HG03342 (cell line): ENCODE data around the gene TMCC1.
"Not testable (repeated sequence)": the region's sequence is repeated elsewhere in the genome, so short reads cannot be mapped to it uniquely, and the experiment has no call there.

ENCODE experiments used
- ATAC-seq: cut with Tn5 transposase; IDR thresholded peaks from one replicate; pipeline ENCODE4 v1.9.1; 2021; ENCODE audit warnings: mild to moderate bottlenecking, moderate library complexity; ENCODE audit not compliant: unreplicated experiment

TMCC1 gene

GRCh38 chr3:129614435-129614834 is 279.1 kb downstream of the TMCC1 start:
- no peak for ATAC-seq

- no peak for ATAC-seq
Observed at GRCh38 chr3:129613367-129613740, 280.2 kb downstream of the TMCC1 start.

GRCh38 chr3:129612534-129613366 is 280.8 kb downstream of the TMCC1 start:
- ATAC-seq: no peak

GRCh38 chr3:129611812-129612533 is 281.5 kb downstream of the TMCC1 start:
- no peak for ATAC-seq

GRCh38 chr3:129611446-129611800 is 282.1 kb downstream of the TMCC1 start:
- no peak for ATAC-seq

GRCh38 chr3:129610794-129611445 is 282.6 kb downstream of the TMCC1 start:
- not testable (repeated sequence) for ATAC-seq

GRCh38 chr3:129610276-129610675 is 283.2 kb downstream of the TMCC1 start:
- no peak for ATAC-seq

- no peak for ATAC-seq
Observed at GRCh38 chr3:129609591-129610182, 283.8 kb downstream of the TMCC1 start.

- no peak for ATAC-seq
Observed at GRCh38 chr3:129608936-129609590, 284.4 kb downstream of the TMCC1 start.

GRCh38 chr3:129608087-129608935 is 285.2 kb downstream of the TMCC1 start:
- ATAC-seq: no peak

- no peak for ATAC-seq
Observed at GRCh38 chr3:129607391-129608068, 286.0 kb downstream of the TMCC1 start.

GRCh38 chr3:129606636-129607390 is 286.7 kb downstream of the TMCC1 start, which contains the start of gene PLXND1:
Gene PLXND1, minus strand, starts transcription at chr3:129606676. Its CDS starts 37 bp downstream, at chr3:129606639.
- no peak for ATAC-seq

GRCh38 chr3:129605922-129606635 is 287.4 kb downstream of the TMCC1 start:
- no peak for ATAC-seq

GRCh38 chr3:129605203-129605921 is 288.1 kb downstream of the TMCC1 start:
- ATAC-seq: no peak

GRCh38 chr3:129604767-129605166 is 288.7 kb downstream of the TMCC1 start:
- no peak for ATAC-seq

- no peak for ATAC-seq
Observed at GRCh38 chr3:129603991-129604749, 289.3 kb downstream of the TMCC1 start.

GRCh38 chr3:129603561-129603942 is 290.0 kb downstream of the TMCC1 start:
- no peak for ATAC-seq
